ENCODE measurements around the gene SCPEP1. TPM values are rescaled to one million over a fixed set of nuclear protein-coding genes. Genes with fewer than 3 reads are reported as not detected.

SCPEP1 gene
- total RNA-seq, 1 experiment from 2014 or later, result 29.6 TPM

- WGBS (ENCODE audit: extremely low coverage, insufficient read length, low lambda C conversion rate), result no CpG with 5 or more reads among the region's 2 CpGs
Measured at GRCh38 chr17:56928586-56928985, 49.3 kb upstream of the SCPEP1 start.

More at GRCh38 chr17:56928586-56928985, 49.3 kb upstream of the SCPEP1 start:
- H3K79me2 ChIP-seq (ENCODE audit: insufficient read depth, low read length), result no peaks in the 10 kb centered on the region
- no peak overlapping the region for H4K8ac ChIP-seq (replicated peaks; ENCODE audit: insufficient read length, low read depth, low read length)
- Mint-ChIP-seq H3K4me1 (peaks cover 32 to 33% of the 10 kb centered on the region in 2 experiments), H3K36me3 (ENCODE audit: insufficient read depth in 1 of 3, low read depth in 3 of 3) (peaks cover 33 to 51% (median 45%) of the 10 kb centered on the region in 3 experiments), H3K9me3 (peaks cover 53 to 62% of the 10 kb centered on the region in 2 experiments), H3K27me3 (ENCODE audit: low read depth) (no peaks in the 10 kb centered on the region; the same call in 1 of the 2 replicates), H3K4me3 (no peak overlapping the region), H3K27ac (no peak overlapping the region)
- H4K5ac ChIP-seq (ENCODE audit: insufficient read length, low read depth, low read length), result no peak overlapping the region
- no peak overlapping the region for H2BK15ac ChIP-seq (ENCODE audit: low read depth, low read length)
- peaks cover 19% of the 10 kb centered on the region for H3K9me3 ChIP-seq (ENCODE audit: control insufficient read depth, low read depth, low read length)
- H3K4ac ChIP-seq (ENCODE audit: low read depth, low read length), result no peak overlapping the region
- no peak overlapping the region for H2BK5ac ChIP-seq (ENCODE audit: insufficient read length, low read length)
- H3K14ac ChIP-seq (ENCODE audit: insufficient read depth, low read length), result no peak overlapping the region
- H3K4me1 ChIP-seq (ENCODE audit: insufficient read depth, low read length), result peaks cover 5% of the 10 kb centered on the region; the same call in 1 of the 2 replicates
- H3K18ac ChIP-seq (ENCODE audit: insufficient read length, low read depth, low read length), result no peak overlapping the region
- no peak overlapping the region for H2AFZ ChIP-seq (ENCODE audit: low read length)
- H4K91ac ChIP-seq (ENCODE audit: insufficient read length, low read depth, low read length), result no peak overlapping the region
- no peak overlapping the region for H2BK20ac ChIP-seq (ENCODE audit: low read depth, low read length, poor library complexity, severe bottlenecking)
- H3K27me3 ChIP-seq (ENCODE audit: insufficient read depth, low read length), result no peaks in the 10 kb centered on the region
- H2AK5ac ChIP-seq (ENCODE audit: insufficient read length, low read length), result no peak overlapping the region
- H3K4me2 ChIP-seq (ENCODE audit: insufficient read depth, insufficient read length, low read length), result no peak overlapping the region
- H3K56ac ChIP-seq (ENCODE audit: insufficient read length, low read depth, low read length), result no peak overlapping the region
- no peak overlapping the region for H3K23ac ChIP-seq (ENCODE audit: insufficient read length, low read depth, low read length)
- DNase-seq, result no peak
- H3K23me2 ChIP-seq (ENCODE audit: insufficient read length, low read depth, low read length, poor library complexity, severe bottlenecking), result no peaks in the 10 kb centered on the region
- H3T11ph ChIP-seq (ENCODE audit: low read length), result no peak overlapping the region
- H4K20me1 ChIP-seq (ENCODE audit: control insufficient read depth, insufficient read depth, insufficient read length), result no peaks in the 10 kb centered on the region
- no peak overlapping the region for H2BK12ac ChIP-seq (ENCODE audit: insufficient read length, low read depth, low read length)
- H3K27ac ChIP-seq (ENCODE audit: insufficient read length, low read depth, low read length), result no peak overlapping the region
- H2BK120ac ChIP-seq (ENCODE audit: low read depth, low read length, poor library complexity, severe bottlenecking), result no peak overlapping the region
- H3K9ac ChIP-seq (ENCODE audit: extremely low read depth, insufficient read length, low read length), result no peak overlapping the region
- no peaks in the 10 kb centered on the region for H3K79me1 ChIP-seq (ENCODE audit: insufficient read depth, low read depth, low read length, poor library complexity, severe bottlenecking)
- no peak for TF ChIP-seq CTCF (conservative IDR thresholded peaks at IDR 0.05)
